ENCODE data around the gene TLE4. TPM values are rescaled to one million over a fixed set of nuclear protein-coding genes. Genes with fewer than 3 reads are reported as not detected.
A peak's percentile ranks its signal among the peaks of the same experiment; 100 is the strongest.
"Not testable (repeated sequence)": the region's sequence is repeated elsewhere in the genome, so short reads cannot be mapped to it uniquely, and the experiment has no call there.

The TLE4 gene
- total RNA-seq (2014; rRNA removed; shearing (Covaris generic); ENCODE audit: low replicate concordance): 9.6 and 11.4 TPM in 2 replicates

DNA sequence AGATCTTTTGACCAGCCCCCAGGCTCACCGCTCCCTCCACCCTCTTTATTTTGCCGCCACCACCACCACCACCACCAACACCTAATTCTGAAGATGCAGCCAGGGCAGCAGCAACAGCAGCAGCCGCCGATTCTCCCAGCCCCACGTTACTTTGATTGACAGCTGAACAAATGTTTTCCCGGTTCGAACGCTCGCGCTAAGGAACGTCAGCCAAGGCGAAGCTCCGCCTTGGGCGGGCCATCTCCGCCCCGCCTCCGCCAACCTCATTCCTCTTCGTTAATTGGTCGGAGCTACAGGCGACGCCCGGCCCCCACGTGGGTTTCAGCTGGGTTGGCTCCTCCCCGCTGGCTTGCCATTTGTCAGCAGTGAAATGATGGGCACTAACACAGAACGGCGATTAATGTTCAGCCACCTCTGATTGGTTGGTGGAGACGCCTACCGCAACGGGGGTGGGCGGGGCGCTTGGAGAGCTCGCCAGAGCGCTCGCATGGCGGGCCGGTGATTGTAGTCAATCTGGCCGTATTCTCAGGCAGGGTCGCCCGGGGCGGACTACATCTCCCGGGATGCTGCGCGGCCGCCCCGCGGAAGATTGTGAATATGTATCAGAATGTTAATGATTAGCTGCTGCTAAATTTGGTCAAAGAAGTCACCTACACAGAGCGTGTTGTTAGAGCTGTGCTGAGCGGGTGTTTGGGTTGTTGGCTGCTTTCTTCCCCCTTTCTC lies at the start of gene TLE4:
Gene TLE4 (plus strand): TSS at position 657 of the 723 bp plus-strand sequence. CDS start 826 bp downstream, outside the sequence.
- DNase-seq: peak; percentile 98
- Histone ChIP-seq H3K36me3 (no peaks in the 10 kb centered on the region), H3K4me3 (peak within 1 kb of the TSS; percentile 65), H3K27me3 (no peaks in the 10 kb centered on the region), H3K9me3 (no peaks in the 10 kb centered on the region)

GRCh38 chr9:79522793-79523192 lies 49.0 kb upstream of the TLE4 start:
- Histone ChIP-seq H3K4me3 (no peak overlapping the region), H3K27me3 (no peaks in the 10 kb centered on the region), H3K36me3 (no peaks in the 10 kb centered on the region), H3K9me3 (no peaks in the 10 kb centered on the region)
- no peak for DNase-seq

GRCh38 chr9:79524266-79524665 lies 47.5 kb upstream of the TLE4 start:
- Histone ChIP-seq H3K9me3 (no peaks in the 10 kb centered on the region), H3K27me3 (no peaks in the 10 kb centered on the region)
- DNase-seq: no peak

GRCh38 chr9:79526149-79526672 lies 45.6 kb upstream of the TLE4 start:
- no peaks in the 10 kb centered on the region for H3K9me3 ChIP-seq
- DNase-seq: no peak
- no peaks in the 10 kb centered on the region for H3K36me3 ChIP-seq
- H3K27me3 ChIP-seq: no peaks in the 10 kb centered on the region
- no peak overlapping the region for H3K4me3 ChIP-seq

More at GRCh38 chr9:79524266-79524665, 47.5 kb upstream of the TLE4 start:
- Histone ChIP-seq H3K4me3 (no peak overlapping the region), H3K36me3 (no peaks in the 10 kb centered on the region)

DNA sequence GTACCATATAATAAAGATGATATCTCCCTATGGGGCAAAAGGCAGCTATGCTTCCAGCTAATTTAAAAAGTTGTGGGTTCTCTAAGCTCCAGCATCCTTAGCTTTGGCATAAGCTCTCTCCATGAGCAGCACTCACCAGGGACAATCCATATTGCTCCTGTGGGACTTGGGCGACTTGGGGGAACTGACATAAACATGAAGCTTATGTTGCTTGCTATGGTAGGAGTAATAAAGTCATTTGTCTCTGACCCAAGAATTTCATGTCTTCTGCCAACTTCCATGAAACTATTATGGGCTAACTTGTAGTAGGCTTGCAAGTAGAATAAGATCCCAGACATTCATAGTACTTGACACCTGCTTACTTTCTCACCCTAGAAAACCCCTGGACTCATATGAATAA lies 36.2 kb upstream of the TLE4 start:
- Histone ChIP-seq H3K9me3 (no peaks in the 10 kb centered on the region), H3K4me3 (no peak overlapping the region), H3K36me3 (no peaks in the 10 kb centered on the region), H3K27me3 (no peaks in the 10 kb centered on the region)
- DNase-seq: no peak

GRCh38 chr9:79537838-79538237 lies 33.9 kb upstream of the TLE4 start:
- H3K27me3 ChIP-seq: no peaks in the 10 kb centered on the region
- no peak for DNase-seq
- H3K9me3 ChIP-seq: no peaks in the 10 kb centered on the region
- H3K36me3 ChIP-seq: no peaks in the 10 kb centered on the region
- no peak overlapping the region for H3K4me3 ChIP-seq

- H3K4me3 ChIP-seq: no peak overlapping the region
- no peak for DNase-seq
- no peaks in the 10 kb centered on the region for H3K9me3 ChIP-seq
- H3K36me3 ChIP-seq: no peaks in the 10 kb centered on the region
- H3K27me3 ChIP-seq: no peaks in the 10 kb centered on the region
These were observed 28.8 kb upstream of the TLE4 start for GRCh38 chr9:79542735-79543620.

DNA sequence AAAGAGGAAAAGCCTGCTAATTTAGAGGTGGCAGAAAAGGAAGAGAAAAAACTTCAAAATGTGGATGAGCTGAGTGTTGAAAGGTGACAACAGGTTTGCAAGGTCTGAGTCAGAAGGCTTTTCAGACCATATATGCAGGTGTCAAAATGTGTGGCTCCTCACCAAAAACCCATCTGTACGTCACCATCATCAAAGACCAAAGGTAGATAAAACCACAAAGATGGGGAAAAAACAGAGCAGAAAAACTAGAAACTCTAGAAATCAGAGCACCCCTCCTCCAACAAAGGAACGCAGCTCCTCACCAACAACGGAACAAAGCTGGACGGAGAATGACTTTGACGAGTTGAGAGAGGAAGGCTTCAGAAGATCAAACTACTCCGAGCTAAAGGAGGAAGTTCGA lies 27.4 kb upstream of the TLE4 start:
- H3K27me3 ChIP-seq, H3K36me3 ChIP-seq, H3K9me3 ChIP-seq, DNase-seq, H3K4me3 ChIP-seq: not testable (repeated sequence)

DNA sequence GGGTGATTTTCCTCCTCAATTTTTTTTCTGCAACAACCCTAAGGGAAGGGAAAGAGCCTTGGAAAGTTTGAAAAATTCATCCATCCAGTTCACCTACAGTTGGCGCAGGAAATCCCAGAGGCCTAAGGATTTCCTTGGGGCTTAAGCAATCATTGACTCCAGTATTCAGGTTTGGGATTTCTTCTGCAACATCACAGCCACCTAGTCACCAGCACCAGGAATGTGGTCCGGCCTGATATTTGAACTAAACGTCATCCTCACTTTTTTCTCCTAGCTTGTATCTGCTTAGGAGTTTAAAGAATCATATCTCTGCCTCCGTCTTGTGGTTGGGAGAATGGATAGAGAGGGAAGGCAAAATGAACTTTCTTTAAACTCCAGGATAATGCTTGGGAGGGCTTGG lies 20.2 kb upstream of the TLE4 start:
- no peak for DNase-seq
- no peaks in the 10 kb centered on the region for H3K36me3 ChIP-seq
- H3K27me3 ChIP-seq: no peaks in the 10 kb centered on the region
- no peak overlapping the region for H3K4me3 ChIP-seq
- no peaks in the 10 kb centered on the region; the same call in 1 of the 2 replicates for H3K9me3 ChIP-seq

DNA sequence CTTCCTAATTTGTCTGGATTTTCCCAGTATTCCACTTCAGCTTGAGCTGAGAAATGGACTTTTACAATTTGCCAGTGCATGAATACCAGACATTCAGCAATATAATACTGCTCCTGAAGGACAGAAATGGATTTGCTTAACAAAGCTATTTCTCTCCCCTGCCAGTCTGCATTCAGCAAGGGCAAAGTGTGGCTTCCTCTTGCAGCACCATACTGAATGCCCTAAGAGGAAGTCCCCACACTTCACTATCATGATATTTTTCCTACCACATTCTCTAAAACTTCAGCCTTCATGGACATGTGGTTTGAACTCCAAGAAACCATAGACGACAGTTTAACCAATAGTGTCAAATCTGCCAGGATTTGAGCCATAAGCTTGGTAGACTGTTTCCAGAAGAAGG lies 19.8 kb upstream of the TLE4 start:
- no peak overlapping the region for H3K4me3 ChIP-seq
- no peak for DNase-seq
- no peaks in the 10 kb centered on the region; the same call in 1 of the 2 replicates for H3K9me3 ChIP-seq
- no peaks in the 10 kb centered on the region for H3K27me3 ChIP-seq
- no peaks in the 10 kb centered on the region for H3K36me3 ChIP-seq

GRCh38 chr9:79555474-79556089 lies 16.2 kb upstream of the TLE4 start:
- H3K36me3 ChIP-seq: no peaks in the 10 kb centered on the region
- H3K27me3 ChIP-seq: no peaks in the 10 kb centered on the region
- no peaks in the 10 kb centered on the region for H3K9me3 ChIP-seq
- no peak overlapping the region for H3K4me3 ChIP-seq
- no peak for DNase-seq

DNA sequence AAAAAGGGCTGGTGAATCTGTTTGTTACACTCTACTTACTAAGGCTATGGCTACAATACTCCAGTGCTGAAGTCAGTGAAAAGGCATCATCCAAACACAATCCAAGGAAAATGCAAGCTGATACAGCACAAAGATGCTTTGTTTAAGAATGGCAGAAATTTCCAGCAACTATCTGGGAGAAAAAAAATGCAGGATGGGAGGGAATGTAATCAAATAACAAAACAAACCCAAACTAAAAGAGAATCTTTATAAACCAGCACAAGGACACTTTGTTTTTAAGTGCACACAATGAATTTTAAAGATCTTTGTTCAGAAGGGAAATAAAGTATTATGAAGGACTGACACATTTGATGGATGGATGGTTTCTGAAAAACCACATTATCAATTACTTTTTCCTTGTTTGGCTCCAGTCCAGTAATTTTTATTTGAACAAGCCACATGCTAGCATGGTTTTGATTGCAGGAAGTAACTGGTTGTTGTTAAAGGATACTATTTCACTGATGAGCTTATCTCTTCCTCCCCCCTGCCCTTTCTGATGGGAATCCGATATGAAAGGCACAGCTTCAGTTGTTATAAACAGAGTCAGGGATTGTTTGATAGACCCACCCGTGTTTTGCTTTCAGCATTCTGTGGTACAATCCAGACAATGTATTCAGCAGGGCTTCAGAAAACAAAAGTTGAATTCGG lies 12.1 kb upstream of the TLE4 start:
- H3K4me3 ChIP-seq: no peak overlapping the region
- no peak for DNase-seq
- H3K9me3 ChIP-seq: no peaks in the 10 kb centered on the region
- H3K36me3 ChIP-seq: no peaks in the 10 kb centered on the region
- H3K27me3 ChIP-seq: no peaks in the 10 kb centered on the region

GRCh38 chr9:79562749-79563386 lies 8.9 kb upstream of the TLE4 start:
- no peak for DNase-seq
- H3K9me3 ChIP-seq: no peaks in the 10 kb centered on the region
- no peaks in the 10 kb centered on the region for H3K36me3 ChIP-seq
- H3K4me3 ChIP-seq: no peak overlapping the region
- H3K27me3 ChIP-seq: no peaks in the 10 kb centered on the region

- Histone ChIP-seq H3K27me3 (no peaks in the 10 kb centered on the region), H3K4me3 (no peak overlapping the region), H3K36me3 (no peaks in the 10 kb centered on the region), H3K9me3 (no peaks in the 10 kb centered on the region)
- no peak for DNase-seq
These were observed 7.7 kb upstream of the TLE4 start for GRCh38 chr9:79564105-79564504.

GRCh38 chr9:79565245-79565644 lies 6.5 kb upstream of the TLE4 start:
- Histone ChIP-seq H3K4me3 (no peak overlapping the region), H3K36me3 (no peaks in the 10 kb centered on the region), H3K27me3 (no peaks in the 10 kb centered on the region), H3K9me3 (no peaks in the 10 kb centered on the region)
- DNase-seq: no peak

GRCh38 chr9:79567671-79568098 lies 4.1 kb upstream of the TLE4 start:
- Histone ChIP-seq H3K9me3 (no peaks in the 10 kb centered on the region), H3K27me3 (no peaks in the 10 kb centered on the region), H3K36me3 (no peaks in the 10 kb centered on the region), H3K4me3 (no peak overlapping the region)
- DNase-seq: no peak

All from MG63 (cell line).